Spinal cord (tissue), 10 donors: ENCODE results near the gene RNF144A. TPM values are rescaled to one million over a fixed set of nuclear protein-coding genes. Genes with fewer than 3 reads are reported as not detected.
A peak's percentile ranks its signal among the peaks of the same experiment; 100 is the strongest.
"Not testable (repeated sequence)": the region's sequence is repeated elsewhere in the genome, so short reads cannot be mapped to it uniquely, and the experiment has no call there.

ENCODE experiments used
- DNase-seq, 6 donors: peaks; one replicate each; pipeline versions ENCODE4 v3.0.0 to v3.0.0-alpha.2; 2013 to 2015; ENCODE audit warnings: low spot score in 6 of 6, low read depth in 4 of 6
- H3K27ac ChIP-seq: one replicate; pipeline ENCODE4 v1.5.1; 2013; ENCODE audit warnings: low read depth, low read length, control low read depth
- H3K27me3 ChIP-seq: one replicate; pipeline ENCODE4 v1.6.1; 2013; ENCODE audit warnings: low read length; ENCODE audit not compliant: control insufficient read depth, insufficient read depth
- H3K36me3 ChIP-seq: one replicate; pipeline ENCODE4 v1.6.1; 2013; ENCODE audit warnings: low read length; ENCODE audit not compliant: control insufficient read depth, insufficient read depth
- H3K4me1 ChIP-seq: one replicate; pipeline ENCODE4 v1.6.1; 2013; ENCODE audit warnings: low read length; ENCODE audit not compliant: control insufficient read depth, insufficient read depth
- H3K4me3 ChIP-seq: one replicate; pipeline ENCODE4 v1.5.1; 2013; ENCODE audit warnings: low read depth, low read length, control low read depth
- H3K9me3 ChIP-seq: one replicate; pipeline ENCODE4 v1.6.1; 2013; ENCODE audit warnings: low read length; ENCODE audit not compliant: control insufficient read depth, insufficient read depth
- WGBS: methylation state at CpG from one replicate; pipeline ENCODE4 v1.1.5; 2013; ENCODE audit warnings: missing lambda C conversion rate; ENCODE audit not compliant: insufficient coverage; 5-methylcytosine and 5-hydroxymethylcytosine counted together
- polyA plus RNA-seq, 2 donors: library from polyadenylated mRNA; unstranded; fragments of 120-200 nt; gene quantifications; one replicate each; pipeline ENCODE4 v1.2.1, GENCODE V29; 2013; ENCODE audit not compliant: insufficient read length in 2 of 2
- total RNA-seq, 2 donors: library from RNA; depleted of rRNA in 1 of 2; stranded (reverse); fragments of 120-200 nt in 1 of 2; fragments of >200 nt in 1 of 2; gene quantifications; one replicate each; pipeline versions ENCODE4 v1.2.3 to v1.2.4, GENCODE V29; 2013 to 2014
- donor health status: healthy.

Gene RNF144A
- total and polyA plus RNA-seq, 4 donors = 38.2 to 94.0 (median 76.7) TPM

GRCh38 chr2:7001395-7001794 lies 84.2 kb downstream of the RNF144A start:
- H3K27me3 ChIP-seq, H3K9me3 ChIP-seq, H3K4me3 ChIP-seq, H3K4me1 ChIP-seq, H3K27ac ChIP-seq, DNase-seq: not testable (repeated sequence)
- H3K36me3 ChIP-seq = peaks cover 14% of the 10 kb centered on the region
- 97% methylated on average over 4 of the region's 6 CpGs for WGBS

GRCh38 chr2:7003895-7004294 lies 86.7 kb downstream of the RNF144A start:
- Histone ChIP-seq H3K4me3 (no peak overlapping the region), H3K9me3 (no peaks in the 10 kb centered on the region), H3K27me3 (no peaks in the 10 kb centered on the region), H3K27ac (no peak overlapping the region), H3K4me1 (peaks cover 30% of the 10 kb centered on the region), H3K36me3 (peaks cover 17% of the 10 kb centered on the region)
- WGBS = 100% methylated on average over 2 of the region's 3 CpGs
- DNase-seq = no peak

DNA sequence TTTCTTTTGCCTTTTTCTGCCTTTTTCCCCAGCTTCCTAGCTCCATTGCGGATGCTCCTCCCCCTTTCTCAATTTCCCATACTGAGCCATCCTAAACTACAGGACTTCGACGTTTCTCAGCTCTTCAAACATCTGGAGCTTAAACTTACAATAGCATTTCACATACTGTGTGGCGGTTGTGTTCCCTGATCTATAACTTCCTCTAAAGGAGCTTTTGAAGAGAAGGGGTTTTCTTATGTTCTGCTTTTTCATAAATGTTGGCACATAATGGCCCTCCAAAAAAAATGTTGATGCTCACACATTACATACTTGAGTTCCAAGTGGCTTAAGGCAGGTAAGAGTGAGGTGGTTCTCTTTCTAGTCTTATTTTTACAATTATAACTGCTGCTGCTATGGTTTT lies 87.4 kb downstream of the RNF144A start:
- H3K9me3 ChIP-seq = no peaks in the 10 kb centered on the region
- no peak overlapping the region for H3K27ac ChIP-seq
- no peaks in the 10 kb centered on the region for H3K27me3 ChIP-seq
- H3K4me1 ChIP-seq = peaks cover 37% of the 10 kb centered on the region
- 89% methylated on average over 1 of the region's 4 CpGs for WGBS
- DNase-seq = no peak
- no peak overlapping the region for H3K4me3 ChIP-seq
- peaks cover 13% of the 10 kb centered on the region for H3K36me3 ChIP-seq

- no peaks in the 10 kb centered on the region for H3K9me3 ChIP-seq
- no peaks in the 10 kb centered on the region for H3K27me3 ChIP-seq
- H3K36me3 ChIP-seq = peaks cover 13% of the 10 kb centered on the region
- DNase-seq = no peak
- WGBS = 80% methylated on average over 9 of the region's 9 CpGs
- no peak overlapping the region for H3K4me3 ChIP-seq
- H3K4me1 ChIP-seq = peaks cover 47% of the 10 kb centered on the region
- H3K27ac ChIP-seq = peak overlapping the region; percentile 15
Observed at GRCh38 chr2:7007488-7007845, 90.3 kb downstream of the RNF144A start.

- 16% methylated on average over 19 of the region's 24 CpGs for WGBS
- peaks cover 13% of the 10 kb centered on the region for H3K36me3 ChIP-seq
- peak; percentile 52 to 91 (median 78) for DNase-seq
- no peaks in the 10 kb centered on the region for H3K27me3 ChIP-seq
- H3K4me3 ChIP-seq = no peak overlapping the region
- peaks cover 48% of the 10 kb centered on the region for H3K4me1 ChIP-seq
- H3K9me3 ChIP-seq = no peaks in the 10 kb centered on the region
- H3K27ac ChIP-seq = peak overlapping the region; percentile 15
Observed at GRCh38 chr2:7007846-7008741, 90.9 kb downstream of the RNF144A start.

- no peak for DNase-seq
- Histone ChIP-seq H3K4me1 (peaks cover 48% of the 10 kb centered on the region), H3K27me3 (no peaks in the 10 kb centered on the region), H3K9me3 (no peaks in the 10 kb centered on the region), H3K4me3 (no peak overlapping the region), H3K36me3 (peaks cover 13% of the 10 kb centered on the region), H3K27ac (peak overlapping the region; percentile 36)
- 93% methylated on average over 5 of the region's 11 CpGs for WGBS
Observed at GRCh38 chr2:7009207-7009911, 92.1 kb downstream of the RNF144A start.

- Histone ChIP-seq H3K4me3 (no peak overlapping the region), H3K27me3 (no peaks in the 10 kb centered on the region), H3K4me1 (peaks cover 50% of the 10 kb centered on the region), H3K27ac (peak overlapping the region; percentile 36), H3K36me3 (peaks cover 13% of the 10 kb centered on the region), H3K9me3 (no peaks in the 10 kb centered on the region)
- WGBS = 73% methylated on average over 7 of the region's 10 CpGs
- no peak for DNase-seq
Observed at GRCh38 chr2:7010391-7011054, 93.3 kb downstream of the RNF144A start.

GRCh38 chr2:7011356-7012083 lies 94.3 kb downstream of the RNF144A start:
- DNase-seq = no peak
- Histone ChIP-seq H3K27ac (no peak overlapping the region), H3K9me3 (no peaks in the 10 kb centered on the region), H3K27me3 (no peaks in the 10 kb centered on the region), H3K4me1 (peaks cover 50% of the 10 kb centered on the region), H3K4me3 (no peak overlapping the region), H3K36me3 (peaks cover 10% of the 10 kb centered on the region)
- no CpG with 5 or more reads among the region's 7 CpGs for WGBS

DNA sequence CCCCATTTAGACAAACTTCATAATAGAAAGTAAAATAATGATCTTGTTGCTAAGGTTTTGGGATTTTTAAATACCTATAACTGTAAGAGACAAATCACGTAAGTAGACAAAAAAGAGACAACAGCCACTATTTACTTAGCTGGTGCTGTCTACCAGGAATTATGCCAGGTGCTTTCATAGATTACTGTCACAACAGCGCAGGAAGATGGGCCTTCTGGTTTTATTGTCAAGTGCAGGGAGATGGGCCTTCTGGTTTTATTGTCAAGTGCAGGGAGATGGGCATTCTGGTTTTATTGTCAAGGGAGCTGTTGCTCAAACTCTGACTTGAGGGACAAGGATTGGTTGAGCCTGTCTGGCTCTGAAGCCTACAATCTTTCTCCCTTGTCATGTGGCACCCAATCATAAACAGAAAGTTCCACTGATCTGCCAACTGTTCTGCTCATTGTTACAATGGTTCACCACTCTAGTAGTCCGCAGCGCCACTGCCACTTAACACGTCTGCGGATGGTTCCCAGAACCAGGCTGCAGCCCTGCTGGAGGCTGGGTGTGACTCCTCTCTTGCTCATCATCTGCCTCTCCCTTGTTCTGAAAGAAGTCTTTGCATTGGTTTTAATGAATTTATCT lies 95.0 kb downstream of the RNF144A start:
- H3K27me3 ChIP-seq = no peaks in the 10 kb centered on the region
- H3K36me3 ChIP-seq = peaks cover 9% of the 10 kb centered on the region
- peaks cover 50% of the 10 kb centered on the region for H3K4me1 ChIP-seq
- DNase-seq = no peak
- no peaks in the 10 kb centered on the region for H3K9me3 ChIP-seq
- H3K4me3 ChIP-seq = no peak overlapping the region
- 85% methylated on average over 5 of the region's 6 CpGs for WGBS
- H3K27ac ChIP-seq = no peak overlapping the region
